Glutamatergic neuron (in vitro differentiated cells): ENCODE data around the gene HIP1R. TPM values are rescaled to one million over a fixed set of nuclear protein-coding genes. Genes with fewer than 3 reads are reported as not detected.

Experiments used
- DNase-seq: peaks from one replicate; pipeline ENCODE4 v3.0.0; 2022
- H3K27ac Mint-ChIP-seq: one replicate; pipeline ENCODE4 v1.8.0; 2020; ENCODE audit warnings: mild to moderate bottlenecking, mixed read lengths, inconsistent platforms; ENCODE audit not compliant: unreplicated experiment
- H3K27me3 Mint-ChIP-seq: one replicate; pipeline ENCODE4 v1.8.0; 2020; ENCODE audit warnings: mild to moderate bottlenecking, moderate library complexity, mixed read lengths, inconsistent platforms; ENCODE audit not compliant: unreplicated experiment
- H3K36me3 Mint-ChIP-seq: one replicate; pipeline ENCODE4 v1.8.0; 2020; ENCODE audit warnings: mild to moderate bottlenecking, mixed read lengths, inconsistent platforms; ENCODE audit not compliant: unreplicated experiment
- H3K4me1 Mint-ChIP-seq: one replicate; pipeline ENCODE4 v1.8.0; 2020; ENCODE audit warnings: mild to moderate bottlenecking, low read depth, mixed read lengths, inconsistent platforms; ENCODE audit not compliant: unreplicated experiment
- H3K4me3 Mint-ChIP-seq: one replicate; pipeline ENCODE4 v1.8.0; 2020; ENCODE audit warnings: mild to moderate bottlenecking, mixed read lengths, inconsistent platforms; ENCODE audit not compliant: unreplicated experiment
- H3K9me3 Mint-ChIP-seq: one replicate; pipeline ENCODE4 v1.8.0; 2020; ENCODE audit warnings: mild to moderate bottlenecking, moderate library complexity, mixed read lengths, inconsistent platforms; ENCODE audit not compliant: unreplicated experiment
- CTCF ChIP-seq: fragments of 200-600 bp; sonication (generic); IDR thresholded peaks from one replicate; pipeline ENCODE4 v1.5.0; 2021; ENCODE audit not compliant: partially characterized antibody, unreplicated experiment
- total RNA-seq: library from RNA; stranded (reverse); fragmentation: NEBNext Ultra II Directional; extraction: Animal tissue kit (Norgen Biotek cat#: 25700); gene quantifications from one replicate; pipeline ENCODE4 v1.2.1, GENCODE V29; 2021; ENCODE audit not compliant: unreplicated experiment

HIP1R gene
- total RNA-seq, 1 donor from 2014 or later = 19.3 TPM

GRCh38 chr12:122834104-122834920 is 945 bp upstream of the HIP1R start:
- Mint-ChIP-seq H3K27me3 (peaks cover 18% of the 10 kb centered on the region), H3K27ac (peak overlapping the region; percentile 75), H3K4me1 (peaks cover 15% of the 10 kb centered on the region), H3K4me3 (peak overlapping the region; percentile 86), H3K36me3 (peaks cover 5% of the 10 kb centered on the region), H3K9me3 (peaks cover 9% of the 10 kb centered on the region)
- no peak for TF ChIP-seq CTCF
- peak; percentile 73 for DNase-seq

GRCh38 chr12:122835750-122836026 is 431 bp downstream of the HIP1R start:
- H3K9me3 Mint-ChIP-seq = peaks cover 10% of the 10 kb centered on the region
- TF ChIP-seq CTCF = no peak
- peaks cover 15% of the 10 kb centered on the region for H3K4me1 Mint-ChIP-seq
- H3K27me3 Mint-ChIP-seq = peaks cover 18% of the 10 kb centered on the region
- H3K4me3 Mint-ChIP-seq = no peak overlapping the region
- DNase-seq = no peak
- no peak overlapping the region for H3K27ac Mint-ChIP-seq
- H3K36me3 Mint-ChIP-seq = peaks cover 5% of the 10 kb centered on the region

- no peak for DNase-seq
- Mint-ChIP-seq H3K27ac (peak overlapping the region; percentile 80), H3K4me3 (peak overlapping the region; percentile 85), H3K9me3 (peaks cover 10% of the 10 kb centered on the region), H3K4me1 (peaks cover 15% of the 10 kb centered on the region), H3K36me3 (peaks cover 5% of the 10 kb centered on the region), H3K27me3 (peaks cover 18% of the 10 kb centered on the region)
- no peak for TF ChIP-seq CTCF
These were observed 1.0 kb downstream of the HIP1R start for GRCh38 chr12:122836027-122836921.

- peaks cover 21% of the 10 kb centered on the region for H3K4me1 Mint-ChIP-seq
These were observed 2.3 kb downstream of the HIP1R start for GRCh38 chr12:122837306-122838265.

More at GRCh38 chr12:122837306-122838265, 2.3 kb downstream of the HIP1R start:
- DNase-seq = no peak
- Mint-ChIP-seq H3K27ac (no peak overlapping the region), H3K36me3 (peaks cover 5% of the 10 kb centered on the region), H3K9me3 (peaks cover 10% of the 10 kb centered on the region), H3K4me3 (peak overlapping the region; percentile 38), H3K27me3 (peaks cover 18% of the 10 kb centered on the region)
- no peak for TF ChIP-seq CTCF
